Breast epithelium (tissue), 4 donors: ENCODE measurements around the gene SPRED2. TPM values are rescaled to one million over a fixed set of nuclear protein-coding genes. Genes with fewer than 3 reads are reported as not detected.
A peak's percentile ranks its signal among the peaks of the same experiment; 100 is the strongest.

Experiments used
- DNase-seq, 2 donors: peaks; one replicate each; pipeline ENCODE4 v3.0.0-alpha.2; 2019; ENCODE audit warnings: low spot score in 2 of 2
- H3K27ac ChIP-seq, 2 donors: fragments of 200-600 bp; sonication (generic) in 1 of 2; one replicate each; pipeline ENCODE4 v1.5.1; 2016 to 2019; ENCODE audit warnings: mild to moderate bottlenecking in 1 of 2
- H3K27me3 ChIP-seq, 2 donors: fragments of 200-600 bp; sonication (generic) in 1 of 2; one replicate each; pipeline versions ENCODE4 v1.5.1 to v1.6.0; 2017 to 2019; ENCODE audit warnings: control low read depth in 1 of 2, mild to moderate bottlenecking in 1 of 2
- H3K36me3 ChIP-seq: fragments of 200-600 bp; one replicate; pipeline ENCODE4 v1.5.1; 2019
- H3K4me1 ChIP-seq, 2 donors: fragments of 200-600 bp; sonication (generic); one replicate each; pipeline ENCODE4 v1.5.1; 2016 to 2019; ENCODE audit warnings: control low read depth in 1 of 2
- H3K4me3 ChIP-seq, 3 donors: fragments of 200-600 bp; sonication (generic); 1 replicate in 2 of 3; 2 replicates in 1 of 3; pipeline ENCODE4 v1.5.1; 2016 to 2019; ENCODE audit warnings: mild to moderate bottlenecking in 3 of 3, moderate library complexity in 2 of 3
- H3K9me3 ChIP-seq, 2 donors: fragments of 200-600 bp; sonication (generic) in 1 of 2; one replicate each; pipeline ENCODE4 v1.5.1; 2016 to 2019; ENCODE audit warnings: control low read depth in 1 of 2
- POLR2A ChIP-seq: fragments of 450-650 bp; IDR thresholded peaks from one replicate; pipeline ENCODE4 v1.6.1; 2016; ENCODE audit warnings: antibody characterized with exemption, mild to moderate bottlenecking, moderate library complexity
- POLR2AphosphoS5 ChIP-seq, 3 donors: sonication (generic); formaldehyde crosslinking; IDR thresholded peaks; one replicate each; pipeline ENCODE4 v1.6.1; 2017; ENCODE audit warnings: antibody characterized with exemption in 3 of 3
- intact Hi-C: fragments of 100-400 bp; cut with DNase I; formaldehyde crosslinking; loops from one replicate; pipeline ENCODE4 v1.15.1; 2023; ENCODE audit warnings: low total_unique reads
- total RNA-seq, 3 donors: library from RNA; depleted of rRNA; stranded (reverse); fragments of >200 nt; gene quantifications; one replicate each; pipeline ENCODE4 v1.1.0, GENCODE V29; 2016
- TF ChIP-seq, protein P1 (sequence below), 3 donors: fragments of 450-650 bp; IDR thresholded peaks; one replicate each; pipeline ENCODE4 v1.5.1; 2016 to 2017; ENCODE audit warnings: antibody characterized with exemption in 3 of 3, mild to moderate bottlenecking in 3 of 3, moderate library complexity in 3 of 3

The SPRED2 gene
- total RNA-seq, 3 donors from 2014 or later = 14.6 to 25.2 (median 25.2) TPM

DNA sequence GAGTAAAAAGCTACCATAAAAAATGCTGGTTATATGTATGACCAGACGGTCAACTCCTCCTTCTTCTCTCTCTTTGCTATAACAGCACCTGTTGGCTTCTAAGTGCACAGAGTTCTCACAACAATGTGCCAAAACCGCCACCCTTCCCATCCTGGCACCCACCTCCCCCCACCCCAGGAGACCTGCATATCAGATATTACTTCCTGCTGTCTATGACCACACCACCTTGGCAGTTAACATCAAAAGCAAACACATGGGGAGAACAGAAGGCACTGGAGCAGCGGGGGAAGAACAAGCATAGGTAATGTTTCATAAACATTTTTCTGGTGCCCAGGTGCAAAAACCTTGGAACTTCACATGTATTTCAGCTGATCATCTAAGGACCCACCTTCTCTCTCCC, 15.5 kb downstream of the SPRED2 start:
- H3K4me3 ChIP-seq = no peak overlapping the region
- H3K27me3 ChIP-seq = no peaks in the 10 kb centered on the region
- H3K4me1 ChIP-seq = peaks cover 0 to 4% of the 10 kb centered on the region in 2 donors
- peak overlapping the region in 1 of 2 donors; percentile 20 for H3K27ac ChIP-seq
- H3K36me3 ChIP-seq = no peaks in the 10 kb centered on the region
- intact Hi-C loops = no loop called here
- H3K9me3 ChIP-seq = no peaks in the 10 kb centered on the region
- TF ChIP-seq, protein P1, sequence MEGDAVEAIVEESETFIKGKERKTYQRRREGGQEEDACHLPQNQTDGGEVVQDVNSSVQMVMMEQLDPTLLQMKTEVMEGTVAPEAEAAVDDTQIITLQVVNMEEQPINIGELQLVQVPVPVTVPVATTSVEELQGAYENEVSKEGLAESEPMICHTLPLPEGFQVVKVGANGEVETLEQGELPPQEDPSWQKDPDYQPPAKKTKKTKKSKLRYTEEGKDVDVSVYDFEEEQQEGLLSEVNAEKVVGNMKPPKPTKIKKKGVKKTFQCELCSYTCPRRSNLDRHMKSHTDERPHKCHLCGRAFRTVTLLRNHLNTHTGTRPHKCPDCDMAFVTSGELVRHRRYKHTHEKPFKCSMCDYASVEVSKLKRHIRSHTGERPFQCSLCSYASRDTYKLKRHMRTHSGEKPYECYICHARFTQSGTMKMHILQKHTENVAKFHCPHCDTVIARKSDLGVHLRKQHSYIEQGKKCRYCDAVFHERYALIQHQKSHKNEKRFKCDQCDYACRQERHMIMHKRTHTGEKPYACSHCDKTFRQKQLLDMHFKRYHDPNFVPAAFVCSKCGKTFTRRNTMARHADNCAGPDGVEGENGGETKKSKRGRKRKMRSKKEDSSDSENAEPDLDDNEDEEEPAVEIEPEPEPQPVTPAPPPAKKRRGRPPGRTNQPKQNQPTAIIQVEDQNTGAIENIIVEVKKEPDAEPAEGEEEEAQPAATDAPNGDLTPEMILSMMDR (IDR thresholded peaks at IDR 0.05) = no peak
- no peak for TF ChIP-seq POLR2A
- no peak for DNase-seq

DNA sequence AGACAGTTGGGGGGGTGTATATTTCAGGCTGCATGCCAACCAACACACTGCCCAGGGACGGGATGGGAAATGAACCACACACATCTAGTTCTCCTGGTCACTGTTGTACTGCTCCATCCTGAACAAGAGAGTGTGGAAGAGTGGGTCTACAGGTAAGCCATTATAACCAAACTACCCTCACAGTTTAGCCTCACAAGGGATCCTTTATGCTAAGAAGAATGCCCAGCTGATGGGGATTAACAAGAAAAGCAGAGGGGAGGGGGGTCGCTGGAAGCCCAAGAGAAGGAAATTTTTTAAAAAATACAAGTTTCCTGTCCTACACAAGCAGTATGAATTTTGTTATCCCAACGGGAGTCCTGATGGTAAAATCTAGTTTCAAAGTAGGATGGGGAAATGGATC, 16.1 kb downstream of the SPRED2 start:
- no peak for TF ChIP-seq POLR2A
- no peak for TF ChIP-seq POLR2AphosphoS5 (IDR thresholded peaks at IDR 0.05)
- H3K27me3 ChIP-seq = no peaks in the 10 kb centered on the region
- no peak for DNase-seq
- no peaks in the 10 kb centered on the region for H3K36me3 ChIP-seq
- H3K9me3 ChIP-seq = no peaks in the 10 kb centered on the region
- H3K27ac ChIP-seq = peak overlapping the region in 1 of 2 donors; percentile 20
- peaks cover 0 to 4% of the 10 kb centered on the region in 2 donors for H3K4me1 ChIP-seq
- intact Hi-C loops = no loop called here
- H3K4me3 ChIP-seq = no peak overlapping the region

DNA sequence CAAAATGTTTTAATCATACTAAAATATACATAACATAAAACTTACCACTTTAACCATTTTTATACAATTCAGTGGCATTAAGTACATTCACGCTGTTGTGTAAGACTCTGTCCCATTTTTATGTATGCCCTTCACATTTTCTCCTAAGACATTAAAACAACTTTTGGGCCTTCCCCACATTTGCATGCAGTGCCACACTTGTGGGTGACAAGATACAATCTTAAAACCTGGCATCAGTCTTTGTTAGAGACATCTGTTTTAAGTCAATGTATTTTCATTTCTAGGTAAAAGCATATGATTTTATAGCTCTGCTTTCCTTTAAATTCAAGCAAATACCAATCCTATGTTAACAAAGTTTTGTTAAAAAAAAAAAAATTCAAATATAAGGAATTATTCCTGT, 17.3 kb downstream of the SPRED2 start:
- Histone ChIP-seq H3K36me3 (no peaks in the 10 kb centered on the region), H3K4me1 (peaks cover 0 to 4% of the 10 kb centered on the region in 2 donors), H3K9me3 (no peaks in the 10 kb centered on the region), H3K4me3 (no peak overlapping the region), H3K27me3 (no peaks in the 10 kb centered on the region), H3K27ac (no peak overlapping the region)
- intact Hi-C loops = no loop called here
- no peak for DNase-seq
- TF ChIP-seq POLR2AphosphoS5 (IDR thresholded peaks at IDR 0.05) (no peak), POLR2A (no peak)
- TF ChIP-seq, protein P1 (IDR thresholded peaks at IDR 0.05) = no peak

DNA sequence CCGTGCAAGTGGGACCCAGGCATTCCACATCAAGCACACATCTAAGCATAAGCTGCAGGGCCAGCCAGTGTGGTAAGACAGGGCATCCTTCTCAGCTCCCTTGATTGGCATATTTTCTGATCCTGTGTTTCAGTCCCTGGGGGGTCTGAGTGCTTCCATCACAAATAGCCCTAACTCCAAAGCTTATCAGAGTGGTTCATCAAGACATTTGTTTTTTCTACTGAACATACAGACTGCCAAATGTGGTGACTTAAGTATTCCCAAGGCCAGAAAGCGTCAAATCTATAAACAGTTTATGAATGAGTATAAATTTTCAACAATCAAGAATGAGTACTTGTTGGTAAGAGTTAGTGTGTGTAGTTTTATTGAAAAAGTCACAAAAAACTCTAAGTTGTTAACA, 18.8 kb downstream of the SPRED2 start:
- intact Hi-C loops = no loop called here
- no peaks in the 10 kb centered on the region for H3K36me3 ChIP-seq
- no peak for DNase-seq
- H3K27me3 ChIP-seq = no peaks in the 10 kb centered on the region
- H3K27ac ChIP-seq = peak overlapping the region in 1 of 2 donors; percentile 4
- peaks cover 0 to 4% of the 10 kb centered on the region in 2 donors for H3K4me1 ChIP-seq
- no peaks in the 10 kb centered on the region for H3K9me3 ChIP-seq
- no peak overlapping the region for H3K4me3 ChIP-seq
- TF ChIP-seq POLR2A (no peak), POLR2AphosphoS5 (IDR thresholded peaks at IDR 0.05) (no peak)
- TF ChIP-seq, protein P1 (IDR thresholded peaks at IDR 0.05) = no peak

DNA sequence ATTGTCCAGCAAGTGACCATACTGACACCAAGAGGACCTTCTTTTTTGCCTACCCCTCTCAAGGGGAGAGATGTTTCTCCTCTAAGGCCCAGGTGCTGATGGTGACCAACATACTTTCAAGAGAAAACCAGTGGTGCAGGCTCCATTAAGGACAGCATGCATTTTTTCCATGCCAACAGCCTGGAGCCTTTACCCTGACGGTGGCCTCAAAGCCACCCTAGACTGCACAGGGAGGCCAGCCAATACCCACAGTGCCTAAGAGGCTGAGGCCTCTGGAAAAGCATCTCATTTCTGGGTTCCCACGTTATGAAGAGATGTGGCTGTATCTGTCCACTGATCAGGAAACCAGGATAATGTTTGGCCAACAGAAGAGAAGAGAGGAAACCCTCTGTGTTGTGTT, 19.3 kb downstream of the SPRED2 start:
- Histone ChIP-seq H3K9me3 (no peaks in the 10 kb centered on the region), H3K27me3 (no peaks in the 10 kb centered on the region), H3K27ac (peak overlapping the region in 1 of 2 donors; percentile 4), H3K36me3 (no peaks in the 10 kb centered on the region), H3K4me3 (no peak overlapping the region), H3K4me1 (peaks cover 0 to 4% of the 10 kb centered on the region in 2 donors)
- no peak for DNase-seq
- intact Hi-C loops = no loop called here
- TF ChIP-seq POLR2A (no peak), POLR2AphosphoS5 (IDR thresholded peaks at IDR 0.05) (no peak)
- TF ChIP-seq, protein P1 (IDR thresholded peaks at IDR 0.05) = no peak
